ENCODE data around the gene KRTAP10-2.

The KRTAP10-2 gene

DNA sequence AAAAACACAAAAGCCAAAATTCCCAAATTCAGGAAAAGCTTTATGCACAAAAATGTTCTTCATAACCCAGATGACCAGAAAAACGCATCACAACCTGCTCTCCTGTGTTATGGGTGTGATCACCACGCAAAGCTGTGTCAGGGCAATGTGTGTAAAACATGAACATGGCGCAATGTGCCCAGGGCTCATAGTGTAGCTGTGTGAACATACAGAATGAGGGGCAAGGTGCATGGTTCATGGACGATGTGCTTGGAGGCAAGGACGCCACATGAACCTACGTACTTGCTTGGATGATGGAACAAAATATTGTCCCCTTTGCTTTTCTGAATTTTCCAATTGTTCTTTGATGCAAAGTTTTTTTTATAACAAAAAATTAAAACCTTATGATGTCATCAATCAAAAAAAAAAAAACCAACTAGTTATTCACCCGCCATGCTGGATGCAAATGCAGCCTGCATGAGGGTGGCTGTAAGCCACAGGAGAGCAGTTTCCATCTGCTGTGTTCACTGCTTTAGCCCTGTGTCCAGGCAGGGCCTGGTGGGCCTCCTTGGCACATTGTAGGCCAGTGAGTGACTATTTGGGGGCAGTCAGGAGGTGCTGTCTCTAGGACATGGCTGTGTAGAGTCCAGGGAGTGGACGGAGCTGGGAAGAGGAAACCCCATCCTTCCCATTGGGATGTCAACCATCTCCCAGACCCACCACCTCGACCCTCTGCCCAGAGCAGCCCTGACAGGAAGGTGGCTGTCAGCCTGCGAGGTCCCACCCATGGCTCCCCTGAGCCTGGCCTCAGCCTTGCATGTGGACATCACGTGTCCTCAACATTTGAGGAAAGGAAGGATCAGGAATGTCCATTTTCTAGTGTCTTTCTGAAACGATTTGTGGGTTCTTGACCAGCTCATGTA is 25.0 kb downstream of the KRTAP10-2 start:
- DNase-seq (ENCODE audit: low spot score), result no peak

GRCh38 chr21:44525391-44526095 is 25.8 kb downstream of the KRTAP10-2 start:
- DNase-seq (ENCODE audit: low spot score), result no peak

DNA sequence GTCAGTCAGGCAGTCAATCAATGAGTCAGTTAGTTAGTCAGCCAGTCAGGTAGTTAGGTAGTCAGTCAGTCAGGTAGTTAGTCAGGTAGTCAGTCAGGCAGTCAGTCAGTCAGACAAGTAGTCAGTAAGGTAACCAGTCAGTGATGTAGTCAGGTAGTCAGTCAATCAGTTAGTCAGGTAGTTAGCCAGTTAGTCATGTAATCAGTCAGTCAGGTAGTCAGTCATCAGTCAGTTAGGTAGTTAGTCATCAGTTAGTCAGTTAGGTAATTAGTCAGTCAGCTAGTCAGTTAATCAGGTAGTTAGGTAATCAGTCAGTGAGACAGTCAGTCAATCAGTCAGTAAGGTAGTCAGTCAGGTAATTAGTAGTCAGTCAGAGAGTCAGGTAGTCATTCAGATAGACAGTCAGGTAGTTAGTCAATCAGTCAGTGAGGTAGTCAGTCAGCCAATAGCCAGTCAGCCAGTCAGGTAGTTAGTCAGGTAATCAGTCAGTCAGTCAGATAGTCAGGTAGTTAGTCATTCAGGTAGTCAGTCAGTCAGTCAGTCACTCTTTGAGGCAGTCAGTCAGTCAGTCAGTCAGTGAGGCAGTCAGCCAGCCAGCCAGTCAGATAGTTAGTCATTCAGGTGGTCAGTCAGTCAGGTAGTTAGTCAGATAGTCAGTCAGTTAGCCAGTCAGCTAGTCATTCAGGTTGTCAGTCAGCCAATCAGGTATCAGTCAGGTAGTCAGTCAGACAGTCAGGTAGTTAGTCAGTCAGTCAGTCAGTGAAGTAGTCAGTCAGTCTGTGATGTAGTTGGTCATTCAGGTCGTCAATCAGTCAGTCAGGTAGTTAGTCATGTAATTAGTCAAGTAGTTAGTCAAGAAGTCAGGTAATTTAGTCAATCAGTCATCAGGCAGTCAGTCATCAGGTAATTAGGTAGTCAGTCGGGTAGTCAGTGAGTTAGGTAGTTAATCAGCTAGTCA is 26.6 kb downstream of the KRTAP10-2 start:
- DNase-seq (ENCODE audit: low spot score), result no peak

- DNase-seq (ENCODE audit: low spot score), result no peak
These were observed 27.5 kb downstream of the KRTAP10-2 start for GRCh38 chr21:44523567-44524413.

DNA sequence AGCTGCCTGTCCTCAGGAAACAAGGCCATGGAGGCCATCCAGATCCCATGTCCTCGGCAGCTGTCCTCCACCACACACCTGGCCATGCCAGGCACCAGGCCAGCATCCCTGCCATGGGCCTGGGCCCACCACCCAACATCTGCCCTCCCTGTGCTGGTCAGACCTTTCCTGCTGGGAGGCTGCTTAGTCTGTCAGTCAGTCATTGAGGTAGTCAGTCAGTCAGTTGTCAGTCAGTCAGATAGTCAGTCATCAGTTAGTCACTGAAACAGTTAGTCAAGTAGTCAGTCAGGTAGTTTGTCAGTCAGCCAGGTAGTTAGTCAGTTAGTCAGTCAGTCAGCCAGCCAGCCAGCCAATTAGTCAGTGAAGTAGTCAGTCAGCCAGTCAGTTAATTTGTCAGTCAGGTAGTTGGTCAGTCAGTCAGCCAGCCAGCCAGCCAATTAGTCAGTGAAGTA is 28.5 kb downstream of the KRTAP10-2 start:
- no peak for DNase-seq (ENCODE audit: low spot score)

DNA sequence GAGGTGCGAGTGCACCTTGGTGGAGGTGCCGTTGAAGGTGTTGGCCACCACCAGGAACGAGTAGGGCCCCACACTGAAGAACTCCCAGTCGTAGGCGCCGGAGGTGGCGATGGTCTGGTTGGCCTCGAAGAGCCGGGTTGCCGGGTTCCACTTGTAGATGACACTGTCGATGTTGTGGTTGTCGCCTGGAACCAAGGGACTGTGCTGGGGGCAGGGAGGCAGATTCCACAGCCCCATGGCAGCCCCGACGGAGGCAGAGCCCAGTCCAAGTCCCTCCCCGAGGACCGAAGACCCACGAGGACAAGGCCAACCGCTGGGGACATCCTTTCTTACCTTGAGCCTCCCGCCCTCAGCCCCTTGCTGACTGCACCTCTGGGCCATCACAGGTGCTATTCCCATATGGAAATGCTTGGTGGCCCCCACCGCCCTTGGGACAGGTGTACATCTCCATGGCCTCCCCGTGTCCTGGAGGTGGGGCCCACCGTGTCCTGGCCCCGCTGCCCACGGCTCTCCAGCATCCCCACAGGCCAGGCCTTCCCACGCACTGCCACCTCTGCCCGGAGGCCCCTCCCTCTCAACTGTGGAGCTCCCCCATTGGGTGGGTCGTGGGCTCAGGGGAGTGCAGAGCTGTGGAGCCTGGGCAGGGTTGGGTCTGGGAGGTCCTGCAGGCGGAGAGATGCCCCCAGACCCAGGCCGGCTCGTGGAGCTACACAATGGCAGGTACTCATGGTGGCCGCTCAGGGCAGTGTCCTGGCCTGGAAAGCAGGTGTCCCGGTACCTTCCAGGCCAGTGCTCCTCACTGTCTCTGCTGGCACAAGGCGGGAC is 29.2 kb downstream of the KRTAP10-2 start:
- DNase-seq (ENCODE audit: low spot score), result no peak

GRCh38 chr21:44521301-44521927 is 29.9 kb downstream of the KRTAP10-2 start:
- no peak for DNase-seq (ENCODE audit: low spot score)

DNA sequence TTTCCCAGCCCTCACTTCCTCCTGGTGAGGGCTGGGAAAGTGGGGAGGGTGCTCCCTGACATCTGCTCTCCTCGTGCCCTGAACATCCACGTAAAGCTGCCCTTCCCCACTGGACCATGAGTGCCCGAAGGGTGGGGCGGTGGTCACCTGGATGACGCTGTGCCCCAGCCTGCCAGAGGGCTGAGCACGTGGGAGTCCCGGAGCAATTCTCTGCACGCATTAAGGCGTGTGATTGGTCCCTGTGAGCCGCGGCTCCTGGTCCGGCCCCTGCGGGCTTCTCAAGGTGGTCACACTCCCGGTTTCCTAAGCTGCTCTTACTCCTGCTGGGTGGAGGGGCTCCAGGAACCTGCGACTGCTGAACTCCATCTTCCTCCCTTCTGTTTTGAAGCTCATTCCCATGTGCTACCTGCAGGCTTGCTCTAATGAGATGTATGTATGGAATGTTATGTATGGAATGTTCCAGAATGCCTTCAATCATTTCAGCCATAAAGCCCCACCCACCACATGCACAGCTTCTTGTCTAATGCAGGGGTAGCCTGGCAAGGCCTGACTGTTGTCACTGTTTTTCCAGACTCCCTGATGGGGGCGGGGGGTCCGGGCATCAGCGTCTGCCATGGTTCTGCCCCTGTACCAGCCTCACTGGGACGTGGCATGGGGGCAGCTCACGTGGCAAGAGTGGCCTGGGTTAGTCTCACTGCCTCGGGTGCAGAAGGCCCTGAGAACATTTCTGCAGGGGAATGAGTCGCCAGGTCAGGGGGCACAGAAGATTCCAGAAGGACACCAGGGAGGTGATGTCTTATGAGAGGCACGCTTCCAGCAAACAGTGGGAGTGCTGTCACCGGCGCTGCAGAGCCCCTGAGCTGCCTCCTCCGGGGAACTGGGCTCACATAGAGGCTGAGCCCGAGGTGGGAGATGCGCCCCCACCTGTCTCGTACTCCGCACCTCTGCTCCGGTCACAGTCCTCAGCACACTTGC is 30.7 kb downstream of the KRTAP10-2 start:
- DNase-seq (ENCODE audit: low spot score), result no peak

- DNase-seq (ENCODE audit: low spot score), result no peak
These were observed 31.7 kb downstream of the KRTAP10-2 start for GRCh38 chr21:44519346-44520325.

- no peak for DNase-seq (ENCODE audit: low spot score)
These were observed 32.6 kb downstream of the KRTAP10-2 start for GRCh38 chr21:44518686-44519085.

- DNase-seq (ENCODE audit: low spot score), result peak; percentile 38
These were observed 34.0 kb downstream of the KRTAP10-2 start for GRCh38 chr21:44517175-44517899.

DNA sequence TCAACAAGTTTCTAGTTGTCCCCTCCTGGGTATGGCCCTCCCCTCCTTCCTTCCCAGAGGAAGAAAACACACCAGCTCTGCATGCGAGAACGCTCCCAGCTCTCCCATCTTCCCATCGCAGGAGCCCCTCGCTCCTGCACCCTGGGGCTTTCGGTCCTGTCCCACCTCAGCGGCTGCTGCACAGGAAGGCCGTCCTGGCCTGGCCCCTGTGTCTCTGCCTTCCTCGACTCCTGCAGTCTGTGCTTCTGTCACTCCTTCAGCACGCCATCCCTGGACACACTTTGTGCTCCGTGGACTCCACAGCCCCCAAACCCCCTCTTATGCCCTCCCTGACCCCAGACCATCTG is 34.5 kb downstream of the KRTAP10-2 start:
- no peak for DNase-seq (ENCODE audit: low spot score)

DNA sequence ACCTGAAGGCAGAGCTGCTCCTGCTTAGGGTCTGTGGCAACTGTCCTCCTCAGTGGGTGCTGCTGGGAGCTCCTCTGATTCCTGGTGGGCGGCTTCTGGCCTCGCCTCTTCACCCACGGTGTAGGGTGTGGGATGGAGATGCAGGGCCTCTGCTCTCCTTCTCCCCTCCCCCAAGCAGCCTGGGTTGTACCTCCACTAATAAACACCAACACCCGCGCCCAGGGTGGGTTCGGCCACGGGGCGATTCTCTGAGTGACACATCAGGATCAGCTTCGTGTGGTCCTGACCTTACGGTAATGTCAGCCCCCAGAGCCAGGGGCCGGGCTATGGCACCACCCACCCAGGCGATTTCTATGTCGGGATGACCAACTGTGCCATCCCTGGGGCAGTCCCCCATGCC is 35.0 kb downstream of the KRTAP10-2 start:
- no peak for DNase-seq (ENCODE audit: low spot score)

DNA sequence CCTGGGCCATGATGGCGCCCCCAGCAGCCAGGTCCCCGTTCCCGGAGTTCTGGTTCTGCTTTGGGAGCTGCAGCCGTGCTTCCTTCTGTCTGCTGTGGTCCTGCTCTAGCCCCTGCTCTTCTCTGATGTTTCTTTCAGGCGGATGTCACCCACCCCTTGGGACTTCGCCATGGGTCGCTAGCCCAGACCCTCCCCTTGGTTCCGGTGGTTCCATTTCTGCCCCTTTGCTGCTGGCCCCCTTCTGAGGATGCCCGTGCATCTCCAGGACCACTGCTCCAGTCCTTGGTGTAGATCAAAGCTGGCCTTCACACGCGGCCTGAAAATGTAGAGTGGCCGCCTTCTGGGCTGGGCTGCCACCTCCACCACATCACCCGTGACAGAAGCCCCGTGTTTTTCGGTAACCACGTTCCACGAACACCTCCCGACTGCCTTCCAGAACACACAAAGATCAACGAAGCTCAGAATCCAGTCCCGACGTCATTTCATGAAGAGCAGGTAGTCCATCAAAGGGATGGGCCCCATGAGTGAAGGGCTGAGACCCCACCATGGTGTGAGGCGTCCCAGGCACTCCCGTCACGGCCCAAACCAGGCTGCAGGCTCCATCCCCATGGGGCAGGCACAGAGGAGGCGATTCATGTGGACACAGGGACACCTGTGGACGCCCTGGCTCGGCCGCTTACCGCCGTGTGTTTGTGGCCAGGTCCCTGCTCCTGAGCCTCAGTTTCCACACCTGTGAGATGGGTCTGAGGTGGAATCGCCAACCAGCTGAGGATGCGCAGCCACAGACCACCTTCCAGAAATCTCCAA is 35.7 kb downstream of the KRTAP10-2 start:
- no peak for DNase-seq (ENCODE audit: low spot score)

DNA sequence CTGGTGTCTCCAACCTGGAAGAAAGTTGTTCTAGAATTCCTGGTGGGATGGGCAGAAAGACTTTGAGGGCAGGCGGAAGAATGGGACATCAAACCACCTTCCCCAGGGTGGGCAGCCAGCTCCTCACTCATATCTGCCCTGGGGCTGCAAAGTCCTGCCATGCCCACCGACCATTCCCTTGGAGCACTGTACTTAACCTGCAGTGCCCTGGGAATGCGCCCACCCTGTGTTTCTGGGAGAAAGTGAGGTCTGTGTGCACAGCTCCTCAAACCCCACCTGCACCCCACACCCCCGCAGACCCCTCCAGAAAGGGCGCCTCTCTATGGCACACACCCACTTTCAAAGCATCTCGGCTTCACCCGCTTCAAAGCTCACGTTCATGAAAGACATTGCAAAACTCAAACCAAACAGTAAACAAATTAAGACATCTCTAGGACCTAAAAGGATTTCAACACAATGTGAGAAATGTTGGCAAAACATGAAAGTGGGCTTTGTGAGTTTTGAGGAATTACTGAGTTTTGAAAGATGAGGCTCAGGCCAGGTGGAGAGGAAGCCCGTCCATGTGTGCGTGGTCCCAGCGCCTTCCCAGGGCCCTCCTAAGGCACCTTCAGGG is 36.5 kb downstream of the KRTAP10-2 start:
- DNase-seq (ENCODE audit: low spot score), result no peak

GRCh38 chr21:44514218-44514520 is 37.1 kb downstream of the KRTAP10-2 start:
- DNase-seq (ENCODE audit: low spot score), result no peak

Data from LoVo (cell line).